Stimulated activated CD8-positive, alpha-beta memory T cell treated with anti-CD3 and anti-CD28 coated beads, Interleukin-7, amount 100 ng/mL, for 4 hours (primary cell): ENCODE results near the gene POLR3C.

Source experiments
- DNase-seq, 2 donors: peaks; one replicate each; pipeline ENCODE4 v3.0.0-alpha.2; 2020; ENCODE audit warnings: low read depth in 2 of 2

Gene POLR3C

DNA sequence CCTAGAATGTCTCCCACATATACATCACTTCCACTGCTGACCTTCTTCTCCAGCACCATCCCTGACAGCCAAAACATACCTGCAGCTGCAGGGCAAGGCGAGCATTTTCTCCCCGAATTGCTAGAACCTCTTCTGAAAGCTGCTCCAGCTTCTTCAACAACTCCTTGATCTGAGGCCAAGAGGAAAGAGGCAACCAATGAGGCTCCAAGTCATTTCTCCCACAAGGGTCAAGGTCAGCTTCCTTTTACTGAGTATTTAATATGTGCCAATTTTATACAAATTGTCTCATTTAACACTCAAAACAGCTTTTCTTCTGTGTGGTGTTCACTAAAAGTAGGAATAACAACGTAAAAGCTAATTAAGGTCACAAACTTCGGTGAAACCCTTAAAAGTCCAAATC lies 44.2 kb downstream of the POLR3C start:
- no peak for DNase-seq

DNA sequence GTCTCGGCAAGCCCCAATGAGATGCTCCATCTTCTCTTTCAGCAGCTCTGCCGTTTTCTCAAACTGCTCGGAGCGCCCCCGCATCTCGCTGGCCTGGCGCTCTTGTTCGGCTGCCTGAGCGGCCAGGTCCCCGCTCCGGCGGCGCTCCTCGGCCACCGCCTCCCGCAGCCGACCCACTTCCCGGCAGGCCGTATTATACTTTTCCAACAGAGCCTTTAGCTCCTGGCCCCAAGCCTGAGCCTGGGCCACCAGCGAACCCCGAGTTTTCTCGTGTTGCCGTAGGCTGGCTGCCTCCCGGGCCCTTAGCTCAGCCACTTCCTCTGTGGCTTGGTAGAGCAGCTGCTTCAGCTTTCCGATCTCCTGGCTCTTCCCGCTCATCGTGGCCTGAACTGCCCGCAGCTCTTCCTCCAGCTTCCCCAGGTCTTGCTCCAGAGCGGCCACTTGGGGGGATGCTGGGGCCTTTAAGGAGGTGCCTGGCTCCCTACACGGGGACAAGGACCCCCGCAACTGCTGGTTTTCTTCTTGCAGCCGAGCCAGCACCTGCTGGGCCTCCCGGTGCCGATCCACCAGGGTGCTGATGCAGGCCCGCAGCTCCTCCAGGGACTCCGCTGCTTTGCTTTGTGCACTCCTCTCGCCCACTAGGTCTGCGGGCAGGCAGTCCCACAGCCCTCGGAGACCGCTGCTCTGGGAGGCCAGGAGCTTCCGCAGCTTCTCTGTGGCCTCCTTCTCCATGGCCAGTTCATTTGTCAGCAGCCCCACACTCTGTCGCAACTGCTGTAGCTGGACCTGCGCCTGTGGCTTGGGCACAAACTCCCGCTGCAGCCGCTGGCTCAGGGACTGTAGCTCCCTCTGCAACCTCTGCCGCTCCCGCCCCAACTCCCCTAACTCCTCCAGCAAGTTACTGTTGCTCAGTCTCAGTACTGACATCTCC lies 48.3 kb downstream of the POLR3C start:
- DNase-seq, result peak in 1 of 2 donors; percentile 10

DNA sequence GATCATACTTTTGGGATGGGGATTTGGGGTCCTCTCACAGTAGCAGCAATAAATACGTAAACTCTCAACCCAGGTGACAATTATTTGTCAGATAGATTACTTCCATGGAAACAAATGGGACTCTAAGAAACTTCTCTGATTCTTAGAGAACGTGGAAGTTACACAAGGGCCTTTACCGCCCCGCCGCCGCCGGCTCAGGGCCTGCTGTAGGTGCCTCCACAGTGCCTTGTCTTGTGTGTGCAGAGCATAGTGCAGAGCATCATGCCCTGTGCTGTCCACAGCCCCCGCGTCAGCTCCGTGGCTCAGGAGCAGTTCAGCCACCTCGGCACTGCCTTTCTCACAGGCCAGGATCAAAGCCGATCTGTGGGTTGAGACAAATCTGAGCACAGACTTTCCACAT lies 50.6 kb downstream of the POLR3C start:
- DNase-seq, result no peak

DNA sequence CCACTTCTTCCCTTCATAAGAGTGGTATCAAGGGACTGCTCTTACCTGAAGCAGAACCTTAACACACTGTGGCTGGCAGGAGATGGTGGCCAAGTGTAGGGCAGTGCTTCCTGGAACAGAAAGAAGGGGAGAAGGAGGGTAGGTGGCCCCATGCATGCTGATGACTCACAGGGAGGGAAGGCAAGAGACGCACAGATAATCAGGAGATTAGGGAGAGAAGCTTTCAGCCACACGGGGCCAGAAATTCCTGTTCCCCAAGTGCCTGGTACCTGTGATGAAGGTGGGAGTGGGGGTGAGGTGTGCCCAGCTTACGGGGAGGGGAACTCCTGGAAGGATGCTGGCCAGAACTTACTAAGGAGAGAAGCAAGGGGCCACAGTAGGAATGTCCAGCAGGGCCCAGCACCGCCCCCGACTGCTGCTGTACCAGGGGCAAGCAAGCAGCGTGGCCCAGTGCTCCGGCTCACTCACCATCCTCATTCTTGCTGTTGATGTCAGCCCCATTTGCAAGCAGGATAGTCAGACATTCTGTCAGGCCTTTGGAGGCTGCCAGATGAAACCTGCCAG lies 54.0 kb downstream of the POLR3C start:
- DNase-seq, result no peak

DNA sequence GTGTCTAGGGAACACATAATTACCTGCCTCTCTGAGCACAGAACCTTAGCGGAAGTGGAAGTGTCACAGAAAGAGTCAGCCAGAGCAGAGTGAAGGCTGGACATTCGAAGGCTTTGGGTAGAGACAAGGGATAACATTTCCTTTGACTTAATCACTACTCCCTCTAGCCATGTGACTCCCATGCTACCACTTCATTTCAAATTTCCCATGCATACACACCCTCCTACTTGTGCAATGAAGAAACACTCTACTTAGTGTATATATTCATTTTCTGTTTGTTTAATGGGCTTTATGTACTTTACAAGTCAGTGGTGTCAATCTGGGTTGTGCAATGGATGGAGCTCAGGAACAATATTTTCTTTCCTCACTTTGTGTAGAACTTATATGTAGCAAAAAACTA lies 54.7 kb downstream of the POLR3C start:
- no peak for DNase-seq

DNA sequence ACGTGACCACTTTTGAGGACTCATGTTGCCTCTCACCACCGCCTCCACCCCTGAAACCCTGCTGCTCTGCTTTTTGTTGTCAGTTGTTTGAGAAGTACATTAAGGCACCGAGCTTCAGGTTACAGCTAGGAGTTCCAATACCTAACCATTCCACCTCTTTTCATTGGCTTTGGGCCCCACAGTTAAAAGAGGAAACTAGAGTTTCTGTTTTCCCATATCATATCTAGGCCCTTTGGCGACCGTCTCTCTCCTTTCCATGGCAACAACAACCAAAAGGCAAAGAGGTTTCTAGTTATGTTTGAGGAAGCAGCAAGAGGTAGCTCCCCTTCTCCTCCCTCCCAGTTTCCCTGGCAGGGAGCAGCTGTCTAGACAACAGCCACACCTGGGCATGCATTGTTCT lies 55.8 kb downstream of the POLR3C start:
- no peak for DNase-seq

DNA sequence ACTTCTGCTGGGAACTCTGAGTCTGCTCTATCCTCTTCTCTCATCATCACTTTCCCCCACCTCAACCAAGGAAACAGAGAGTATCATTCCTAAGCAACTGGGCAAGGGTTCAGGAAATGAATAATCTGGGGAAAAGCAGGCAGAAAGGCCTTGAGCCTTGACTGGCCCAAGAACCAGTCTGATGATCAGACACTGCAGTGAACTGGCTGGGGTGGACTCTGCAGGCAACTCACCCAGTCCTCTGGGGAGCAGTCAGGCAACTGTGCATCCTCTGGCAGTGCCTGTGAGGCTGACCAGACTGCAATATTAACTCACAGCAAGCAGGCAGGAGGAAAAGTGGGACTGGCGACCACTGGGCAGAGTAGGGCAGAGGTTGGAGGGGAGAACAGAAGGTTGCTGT lies 60.7 kb downstream of the POLR3C start:
- no peak for DNase-seq

DNA sequence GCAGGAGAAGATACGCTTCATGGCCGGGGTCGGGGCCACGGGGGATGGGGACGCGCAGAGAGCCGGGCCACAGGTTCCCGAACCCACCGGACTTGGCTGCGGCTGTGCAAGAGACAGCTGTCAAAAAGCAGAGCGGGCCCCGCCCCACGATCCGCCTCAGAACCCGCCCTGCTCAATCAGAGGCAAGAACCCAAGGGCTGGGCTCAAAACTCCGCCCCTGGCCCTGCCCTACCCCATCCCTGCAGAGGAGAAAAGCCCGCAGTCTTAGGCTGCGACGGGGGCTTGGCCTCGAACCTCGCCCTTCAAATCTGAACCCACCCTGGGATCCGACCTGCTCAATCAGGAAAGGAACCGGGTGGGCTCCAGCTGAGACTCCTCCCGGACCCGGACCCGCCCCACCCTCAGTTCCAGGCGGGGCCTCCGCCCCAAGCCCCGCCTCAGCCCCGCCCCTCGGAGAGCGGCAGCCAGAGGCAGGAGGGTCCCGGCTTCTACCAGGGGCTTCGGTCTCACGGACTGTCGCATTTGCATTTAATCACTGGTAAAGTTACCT lies 61.8 kb downstream of the POLR3C start, which contains the start of gene ANKRD35:
TSS of gene ANKRD35 (minus strand) at position 129 of the 550 bp plus-strand sequence. CDS start at position 21, 108 bp downstream.
- DNase-seq, result peak; percentile 80 to 82

DNA sequence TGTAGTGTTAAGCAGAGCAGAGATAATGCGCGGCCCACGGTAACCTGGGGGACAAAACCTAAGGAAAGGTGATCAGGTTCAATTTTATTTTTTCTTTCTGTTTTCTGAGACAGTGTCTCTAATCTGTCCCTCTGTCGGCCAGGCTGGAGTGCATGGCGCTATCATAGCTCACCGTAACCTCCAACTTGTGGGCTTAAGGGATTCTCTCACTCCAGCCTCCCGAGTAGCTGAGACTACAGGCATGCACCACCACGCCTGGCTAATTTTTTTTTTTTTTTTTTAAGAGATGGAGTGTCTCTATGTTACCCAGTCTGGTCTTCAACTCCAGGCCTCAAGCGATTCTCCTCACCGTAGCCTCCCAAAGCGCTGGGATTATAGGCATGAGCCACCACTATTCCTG lies 62.4 kb downstream of the POLR3C start:
- no peak for DNase-seq

DNA sequence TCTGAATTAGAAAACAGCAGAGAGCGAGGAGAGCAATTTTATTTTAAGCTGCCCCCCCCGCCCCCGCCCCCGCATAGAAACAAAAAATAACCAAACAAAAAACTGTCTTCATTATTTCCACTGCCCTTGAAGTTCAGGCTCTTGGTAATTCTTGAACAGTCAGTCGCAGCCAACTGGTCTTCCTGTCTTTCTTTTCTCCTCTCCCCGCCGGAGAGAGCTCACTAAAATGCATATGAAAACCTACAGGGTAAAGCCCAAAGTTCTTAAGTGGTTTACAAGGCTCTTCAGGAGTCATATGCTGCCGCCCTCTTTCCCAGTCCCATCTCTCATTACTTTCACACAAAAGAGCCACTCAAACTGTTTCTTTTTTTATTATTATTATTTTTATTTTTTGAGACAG lies 62.8 kb downstream of the POLR3C start:
- DNase-seq, result no peak

DNA sequence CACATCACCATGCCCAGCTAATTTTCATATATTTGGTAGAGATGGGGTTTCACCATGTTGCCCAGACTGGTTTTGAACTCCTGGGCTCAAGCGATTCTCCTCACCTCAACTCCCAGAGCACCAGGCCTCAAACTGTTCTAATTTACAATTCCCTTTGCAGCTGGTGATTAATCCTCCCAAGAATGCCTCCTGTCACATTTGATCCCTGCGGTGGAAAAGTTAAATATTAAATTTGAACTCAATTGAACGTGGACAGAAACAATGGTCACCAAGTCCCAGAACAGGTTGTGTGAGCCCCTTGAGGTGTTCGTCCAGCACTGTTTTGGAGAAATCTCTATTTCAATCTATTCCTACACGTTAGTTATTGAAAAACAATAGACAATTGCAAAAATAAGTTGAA lies 63.6 kb downstream of the POLR3C start:
- no peak for DNase-seq

DNA sequence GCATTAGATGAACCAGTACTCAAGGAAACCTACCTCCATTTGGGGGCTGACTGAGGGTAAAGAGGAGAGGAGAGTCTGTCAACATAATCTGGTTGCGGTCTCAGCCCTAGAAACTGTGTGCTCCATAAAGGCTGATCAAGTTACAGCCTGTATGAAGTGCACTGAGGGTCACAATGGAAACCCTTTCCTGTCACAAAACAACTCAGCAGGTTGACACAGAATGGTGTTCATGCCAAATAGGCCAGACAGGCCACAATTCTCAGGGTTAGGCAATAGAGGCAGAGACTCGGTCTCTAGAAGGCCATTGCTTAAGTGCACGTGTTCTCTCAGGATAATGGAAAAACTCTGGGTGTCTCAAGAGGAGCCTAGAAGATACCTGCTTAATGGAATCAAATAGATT lies 65.7 kb downstream of the POLR3C start:
- no peak for DNase-seq

DNA sequence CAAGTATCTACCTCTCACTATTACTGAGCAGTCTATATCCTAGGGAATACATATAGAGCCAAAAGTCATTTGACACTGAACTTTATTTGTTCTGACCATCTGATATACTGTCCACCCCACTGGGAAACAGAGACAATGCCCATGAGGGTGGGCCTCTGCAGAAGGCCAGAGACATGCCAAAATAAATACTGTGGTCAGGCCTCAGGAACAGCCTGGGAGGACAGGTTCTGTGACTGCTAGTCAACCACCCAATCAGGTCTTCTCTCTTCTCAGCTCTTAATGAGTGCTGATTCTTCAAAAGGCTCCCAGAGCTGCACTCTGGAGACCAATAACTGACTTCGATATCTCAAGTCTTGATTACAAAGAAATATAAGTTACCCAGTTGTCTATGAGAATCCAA lies 67.1 kb downstream of the POLR3C start:
- DNase-seq, result no peak

DNA sequence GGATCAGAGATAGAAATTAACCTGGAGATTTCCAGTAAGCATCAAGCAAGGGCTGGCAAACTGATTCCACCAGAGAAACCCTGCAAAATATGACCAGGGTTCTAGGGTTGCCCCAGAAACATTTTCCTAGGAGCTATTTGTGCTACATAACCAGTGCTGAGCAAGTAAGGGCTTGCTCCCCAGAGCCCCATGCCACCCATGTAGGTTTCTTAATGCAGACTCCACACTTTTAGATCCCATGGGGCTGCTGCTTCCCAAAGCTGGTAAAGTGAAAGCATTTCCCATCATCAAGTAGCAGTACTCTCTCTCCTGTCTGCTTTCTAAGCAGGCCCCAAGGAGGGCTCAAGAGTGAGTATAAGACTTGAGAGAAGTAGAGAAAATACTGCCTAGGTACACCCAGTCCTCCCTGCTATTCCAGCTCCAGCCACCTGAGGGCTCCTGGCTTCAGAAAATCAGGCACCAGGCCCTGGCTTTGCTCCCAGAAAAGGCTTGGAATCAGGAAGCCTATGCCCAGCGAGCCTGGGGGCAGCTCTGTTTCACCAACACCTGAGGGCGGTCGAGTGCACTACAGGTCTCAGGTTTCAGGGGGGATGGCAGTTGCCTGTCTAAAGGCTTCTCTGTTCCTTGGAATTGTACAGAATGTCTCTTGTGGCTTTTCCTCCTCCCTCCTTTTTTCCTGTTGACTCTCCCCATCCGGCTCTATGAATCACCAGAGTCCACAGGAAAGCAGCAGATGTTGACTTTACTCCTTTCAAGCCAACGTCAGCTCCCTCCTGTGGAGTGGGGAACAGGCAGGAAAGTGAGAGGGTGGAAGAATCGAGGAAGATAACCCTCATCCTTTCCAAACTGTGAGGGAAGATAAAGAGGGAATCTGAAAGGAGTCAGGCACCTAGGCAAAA lies 67.8 kb downstream of the POLR3C start:
- peak; percentile 7 to 12 for DNase-seq

DNA sequence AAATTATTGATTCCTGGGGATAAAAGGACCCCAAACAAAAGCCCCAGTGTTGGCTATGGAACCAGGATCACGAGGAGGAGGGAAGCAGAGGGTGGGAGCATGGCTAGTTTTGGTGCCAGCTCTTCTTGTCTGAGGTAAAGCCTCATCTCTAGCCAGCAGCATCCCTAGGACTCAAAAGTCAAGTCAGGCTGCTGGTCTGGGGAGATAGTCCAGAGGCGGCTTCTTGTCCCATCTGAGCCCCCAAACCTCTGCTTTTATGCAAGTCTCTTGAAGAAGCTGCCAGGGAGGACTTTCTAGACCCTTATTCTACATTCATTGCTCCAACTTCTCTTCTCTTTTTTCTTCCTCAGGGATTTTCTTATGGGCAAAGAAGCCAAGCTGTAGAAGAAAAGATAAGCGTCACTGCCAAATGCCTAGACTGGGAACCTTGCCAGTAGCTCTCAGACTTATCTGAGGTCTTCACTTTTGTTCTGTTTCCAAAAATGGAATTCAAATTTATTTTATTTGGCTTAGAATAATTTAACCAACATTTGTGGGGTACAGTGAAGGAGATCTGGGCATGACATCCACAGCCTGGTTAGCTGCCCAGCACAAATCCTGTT lies 68.6 kb downstream of the POLR3C start:
- no peak for DNase-seq

DNA sequence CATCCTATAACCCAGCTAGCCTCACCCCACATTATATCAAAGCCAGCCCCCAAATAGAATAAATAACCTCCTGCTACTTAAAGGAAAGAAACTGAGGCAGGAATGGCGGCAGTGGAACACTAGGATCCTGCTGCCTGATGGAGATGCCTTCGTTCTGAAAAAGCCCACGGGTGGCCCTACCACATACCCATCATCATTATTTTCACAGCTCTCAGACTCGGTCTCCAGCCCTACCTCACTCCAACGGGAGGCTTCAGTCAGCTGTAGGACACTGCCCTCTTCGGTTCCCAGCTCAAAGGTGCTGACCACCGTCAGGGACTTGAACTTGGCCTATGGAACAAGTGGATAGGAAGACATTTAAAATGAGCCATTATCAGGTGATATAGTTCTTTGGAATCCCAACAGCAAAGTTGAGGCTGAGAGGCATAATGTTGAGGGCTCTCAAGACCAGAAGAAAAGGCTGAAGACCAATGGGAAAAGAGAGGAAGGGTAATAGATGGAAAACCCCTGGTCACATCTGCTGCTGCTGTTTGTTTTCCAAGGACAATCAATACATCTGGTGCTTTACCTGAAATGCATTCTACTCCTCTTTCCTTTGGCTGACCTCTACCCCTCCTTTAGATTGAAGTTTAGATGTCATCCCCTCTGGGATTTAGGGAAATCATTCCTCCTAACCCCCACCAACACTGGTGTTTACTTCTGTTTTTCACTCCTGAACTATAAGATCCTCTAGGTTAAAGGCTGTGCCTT lies 69.5 kb downstream of the POLR3C start:
- no peak for DNase-seq
